HL-60 (cell line): Measurements from ENCODE around the gene KIRREL1.

Experiments used
- DNase-seq, 2 experiments: peaks; one replicate each; pipeline ENCODE4 v3.0.0-alpha.2; 2010 to 2020; ENCODE audit warnings: low read depth in 1 of 2, low spot score in 1 of 2
- H3K27ac ChIP-seq: fragments of 250-450 bp; sonication (Bioruptor Pico); replicated peaks from 2 replicates; pipeline ENCODE4 v1.5.1; 2020; ENCODE audit warnings: mild to moderate bottlenecking, moderate library complexity
- H3K27me3 ChIP-seq: fragments of 250-450 bp; sonication (Bioruptor Pico); 2 replicates; pipeline ENCODE4 v1.5.1; 2021; ENCODE audit warnings: mild to moderate bottlenecking, moderate library complexity; ENCODE audit not compliant: insufficient read depth, poor library complexity, severe bottlenecking
- H3K4me3 ChIP-seq: replicated peaks from 2 replicates; pipeline ENCODE4 v1.5.1; 2011; ENCODE audit warnings: mild to moderate bottlenecking, control low read depth, low read length; ENCODE audit not compliant: insufficient read depth
- CTCF ChIP-seq: IDR thresholded peaks from one replicate; pipeline ENCODE4 v1.5.1; 2011; ENCODE audit warnings: low read length, control low read depth, inconsistent platforms; ENCODE audit not compliant: insufficient read depth
- GABPA ChIP-seq: IDR thresholded peaks from 2 replicates; pipeline ENCODE4 v1.6.1; 2012; ENCODE audit warnings: low read depth
- POLR2AphosphoS5 ChIP-seq: IDR thresholded peaks from 2 replicates; pipeline ENCODE4 v1.6.1; 2012; ENCODE audit warnings: low read depth
- REST ChIP-seq: IDR thresholded peaks from 2 replicates; pipeline ENCODE4 v1.6.1; 2012; ENCODE audit warnings: low read depth; ENCODE audit not compliant: insufficient replicate concordance
- SPI1 ChIP-seq: IDR thresholded peaks from 2 replicates; pipeline ENCODE4 v1.6.1; 2012; ENCODE audit warnings: low read depth, mild to moderate bottlenecking, borderline replicate concordance

Gene KIRREL1

GRCh38 chr1:158084336-158084735 is 90.9 kb downstream of the KIRREL1 start:
- H3K4me3 ChIP-seq: no peak overlapping the region
- no peaks in the 10 kb centered on the region for H3K27me3 ChIP-seq
- no peak for DNase-seq
- no peak overlapping the region for H3K27ac ChIP-seq
- no peak for TF ChIP-seq POLR2AphosphoS5
- no peak for TF ChIP-seq SPI1
- TF ChIP-seq CTCF: no peak
- no peak for TF ChIP-seq REST
- TF ChIP-seq GABPA: no peak

- no peak overlapping the region for H3K27ac ChIP-seq
- DNase-seq: no peak
- no peak for TF ChIP-seq GABPA
- no peak for TF ChIP-seq POLR2AphosphoS5
- no peak for TF ChIP-seq REST
- no peak for TF ChIP-seq SPI1
- no peak for TF ChIP-seq CTCF
- H3K27me3 ChIP-seq: no peaks in the 10 kb centered on the region
- no peak overlapping the region for H3K4me3 ChIP-seq
Observed at GRCh38 chr1:158084747-158085146, 91.3 kb downstream of the KIRREL1 start.

GRCh38 chr1:158087320-158087927 is 94.0 kb downstream of the KIRREL1 start:
- Histone ChIP-seq H3K27ac (no peak overlapping the region), H3K27me3 (peaks cover 2% of the 10 kb centered on the region), H3K4me3 (no peak overlapping the region)
- DNase-seq: peak; percentile 40 to 50
- TF ChIP-seq REST: no peak
- peak; percentile 76 for TF ChIP-seq CTCF
- TF ChIP-seq POLR2AphosphoS5: no peak
- no peak for TF ChIP-seq SPI1
- TF ChIP-seq GABPA: no peak
